Measurements from ENCODE around the gene REM1.

DNA sequence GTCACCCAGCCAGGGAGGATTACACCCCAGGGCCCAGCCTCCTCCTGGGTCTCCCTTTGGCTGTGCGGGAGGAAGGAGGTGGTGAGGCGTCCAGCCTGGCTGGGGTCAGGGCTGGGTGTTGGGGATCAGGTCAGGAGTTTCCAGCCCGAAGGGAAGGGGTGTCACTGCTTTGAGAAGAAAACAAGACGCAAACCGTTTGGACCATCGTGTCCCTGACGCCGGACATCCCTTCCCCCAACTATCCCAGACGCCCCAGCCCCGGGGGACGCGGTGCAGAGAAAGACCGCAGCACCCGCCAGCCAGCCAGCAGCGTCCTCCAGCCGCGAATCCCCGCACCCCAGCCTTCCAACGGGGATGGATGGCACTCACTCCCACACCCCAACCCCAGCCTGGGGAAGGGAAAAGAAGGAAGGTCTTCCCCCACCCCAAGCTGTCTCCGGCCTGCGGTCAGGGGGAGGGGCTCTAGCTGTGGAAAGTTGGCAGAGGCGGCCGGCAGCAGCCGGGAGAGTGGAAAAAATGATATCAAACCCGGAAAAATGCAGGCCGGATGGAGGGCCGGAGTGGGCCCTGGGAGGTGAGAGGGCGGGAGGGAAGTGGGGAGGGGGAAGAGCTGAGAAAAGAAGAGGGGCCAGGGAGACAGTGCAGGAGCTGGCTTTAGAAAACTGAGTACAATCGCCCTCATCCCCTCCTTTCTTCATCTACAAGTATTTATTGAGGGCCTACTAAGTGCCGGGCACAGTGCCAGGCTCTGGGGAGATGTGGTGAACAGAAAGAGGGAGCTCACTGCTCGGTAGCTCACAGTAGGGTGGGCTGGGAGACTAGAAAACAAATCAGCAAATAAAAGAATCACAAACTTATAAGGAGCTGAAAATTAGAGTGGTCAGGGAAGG is 10.6 kb downstream of the REM1 start:
- TF ChIP-seq, protein P1, sequence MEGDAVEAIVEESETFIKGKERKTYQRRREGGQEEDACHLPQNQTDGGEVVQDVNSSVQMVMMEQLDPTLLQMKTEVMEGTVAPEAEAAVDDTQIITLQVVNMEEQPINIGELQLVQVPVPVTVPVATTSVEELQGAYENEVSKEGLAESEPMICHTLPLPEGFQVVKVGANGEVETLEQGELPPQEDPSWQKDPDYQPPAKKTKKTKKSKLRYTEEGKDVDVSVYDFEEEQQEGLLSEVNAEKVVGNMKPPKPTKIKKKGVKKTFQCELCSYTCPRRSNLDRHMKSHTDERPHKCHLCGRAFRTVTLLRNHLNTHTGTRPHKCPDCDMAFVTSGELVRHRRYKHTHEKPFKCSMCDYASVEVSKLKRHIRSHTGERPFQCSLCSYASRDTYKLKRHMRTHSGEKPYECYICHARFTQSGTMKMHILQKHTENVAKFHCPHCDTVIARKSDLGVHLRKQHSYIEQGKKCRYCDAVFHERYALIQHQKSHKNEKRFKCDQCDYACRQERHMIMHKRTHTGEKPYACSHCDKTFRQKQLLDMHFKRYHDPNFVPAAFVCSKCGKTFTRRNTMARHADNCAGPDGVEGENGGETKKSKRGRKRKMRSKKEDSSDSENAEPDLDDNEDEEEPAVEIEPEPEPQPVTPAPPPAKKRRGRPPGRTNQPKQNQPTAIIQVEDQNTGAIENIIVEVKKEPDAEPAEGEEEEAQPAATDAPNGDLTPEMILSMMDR (IDR thresholded peaks at IDR 0.05; ENCODE audit: insufficient read depth, low read depth, low read length) = no peak
- TF ChIP-seq EZH2 (IDR thresholded peaks at IDR 0.05; ENCODE audit: insufficient read depth, low read length) = no peak
